ENCODE data around the gene FAM174C.
"Not testable (repeated sequence)": the region's sequence is repeated elsewhere in the genome, so short reads cannot be mapped to it uniquely, and the experiment has no call there.

FAM174C gene

DNA sequence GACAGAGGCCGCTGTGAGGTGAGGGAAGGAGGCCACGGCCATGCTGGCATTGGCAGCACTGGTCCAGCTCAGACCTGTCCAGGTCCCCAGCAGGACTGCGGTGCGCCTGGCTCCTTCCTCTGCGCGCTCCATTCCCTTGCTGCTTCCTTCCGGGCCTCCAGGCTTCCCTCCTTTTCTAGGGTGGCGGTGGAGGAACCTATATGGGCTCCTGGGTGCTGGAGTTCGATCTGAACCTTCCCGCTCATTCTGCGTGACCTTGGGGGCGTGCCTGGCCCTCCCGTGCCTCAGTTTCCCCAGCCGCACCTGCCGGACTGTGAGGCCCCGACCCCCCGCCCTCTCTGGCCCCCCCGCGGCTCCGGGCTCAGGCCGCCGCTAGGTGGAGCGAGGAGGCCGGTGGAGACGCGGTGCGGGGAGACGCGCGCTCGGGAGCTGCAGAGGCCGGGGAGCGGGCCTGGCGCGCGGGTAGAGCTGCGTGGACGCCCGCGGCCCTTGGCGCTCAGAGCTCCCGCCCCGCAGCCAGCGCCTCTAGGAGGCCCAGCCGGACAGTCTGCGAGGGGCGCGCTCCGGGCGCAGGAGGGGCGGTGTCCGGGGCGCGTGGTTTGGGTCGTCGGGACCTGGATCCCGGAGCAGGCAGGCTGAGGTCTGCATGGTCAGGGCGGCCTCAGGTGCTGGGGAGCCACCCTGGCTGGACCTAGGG lies 40.3 kb downstream of the FAM174C start:
- Histone ChIP-seq H3K4me1 (ENCODE audit: control insufficient read depth in 2 of 2, insufficient read depth in 2 of 2, low read length in 2 of 2) (peaks cover 10 to 11% of the 10 kb centered on the region in 2 donors), H3K27ac (ENCODE audit: low read depth in 2 of 2, low read length in 2 of 2) (no peak overlapping the region), H3K27me3 (ENCODE audit: control insufficient read depth in 2 of 2, insufficient read depth in 2 of 2, low read length in 2 of 2) (peaks cover 21 to 26% of the 10 kb centered on the region in 2 donors), H3K9ac (ENCODE audit: low read depth in 1 of 2, low read length in 2 of 2) (no peak overlapping the region), H3K9me3 (ENCODE audit: control insufficient read depth in 2 of 2, low read length in 2 of 2) (no peaks in the 10 kb centered on the region), H3K36me3 (ENCODE audit: control insufficient read depth in 2 of 2, insufficient read depth in 2 of 2, low read length in 2 of 2) (no peaks in the 10 kb centered on the region), H3K4me3 (ENCODE audit: low read length in 2 of 2) (peak overlapping the region in 1 of 2 donors; percentile 2)

DNA sequence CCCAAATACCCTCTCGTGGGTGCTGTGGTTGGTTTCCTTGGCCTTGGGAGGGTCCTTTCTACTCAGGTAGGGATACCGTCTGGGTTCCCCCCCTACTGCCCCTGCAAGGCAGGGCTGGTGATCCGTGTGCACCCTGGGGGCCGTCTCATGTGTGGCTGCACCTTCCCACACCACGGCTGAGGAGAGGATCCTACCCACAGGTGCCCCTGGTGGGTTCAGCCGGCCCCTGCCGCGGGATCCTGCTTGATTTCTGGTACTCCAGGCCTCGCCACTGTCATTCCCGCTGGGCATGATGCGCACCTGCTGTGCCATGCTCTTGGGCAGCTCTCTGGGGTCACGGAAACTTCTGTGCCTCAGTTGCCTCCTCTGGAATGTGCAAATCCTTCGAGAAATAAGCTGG lies 41.1 kb downstream of the FAM174C start:
- peaks cover 21 to 26% of the 10 kb centered on the region in 2 donors for H3K27me3 ChIP-seq (ENCODE audit: control insufficient read depth in 2 of 2, insufficient read depth in 2 of 2, low read length in 2 of 2)
- peaks cover 10 to 11% of the 10 kb centered on the region in 2 donors for H3K4me1 ChIP-seq (ENCODE audit: control insufficient read depth in 2 of 2, insufficient read depth in 2 of 2, low read length in 2 of 2)
- H3K9ac ChIP-seq (ENCODE audit: low read depth in 1 of 2, low read length in 2 of 2): no peak overlapping the region
- no peaks in the 10 kb centered on the region for H3K9me3 ChIP-seq (ENCODE audit: control insufficient read depth in 2 of 2, low read length in 2 of 2)
- H3K4me3 ChIP-seq (ENCODE audit: low read length in 2 of 2): no peak overlapping the region
- no peaks in the 10 kb centered on the region for H3K36me3 ChIP-seq (ENCODE audit: control insufficient read depth in 2 of 2, insufficient read depth in 2 of 2, low read length in 2 of 2)
- H3K27ac ChIP-seq (ENCODE audit: low read depth in 2 of 2, low read length in 2 of 2): no peak overlapping the region

DNA sequence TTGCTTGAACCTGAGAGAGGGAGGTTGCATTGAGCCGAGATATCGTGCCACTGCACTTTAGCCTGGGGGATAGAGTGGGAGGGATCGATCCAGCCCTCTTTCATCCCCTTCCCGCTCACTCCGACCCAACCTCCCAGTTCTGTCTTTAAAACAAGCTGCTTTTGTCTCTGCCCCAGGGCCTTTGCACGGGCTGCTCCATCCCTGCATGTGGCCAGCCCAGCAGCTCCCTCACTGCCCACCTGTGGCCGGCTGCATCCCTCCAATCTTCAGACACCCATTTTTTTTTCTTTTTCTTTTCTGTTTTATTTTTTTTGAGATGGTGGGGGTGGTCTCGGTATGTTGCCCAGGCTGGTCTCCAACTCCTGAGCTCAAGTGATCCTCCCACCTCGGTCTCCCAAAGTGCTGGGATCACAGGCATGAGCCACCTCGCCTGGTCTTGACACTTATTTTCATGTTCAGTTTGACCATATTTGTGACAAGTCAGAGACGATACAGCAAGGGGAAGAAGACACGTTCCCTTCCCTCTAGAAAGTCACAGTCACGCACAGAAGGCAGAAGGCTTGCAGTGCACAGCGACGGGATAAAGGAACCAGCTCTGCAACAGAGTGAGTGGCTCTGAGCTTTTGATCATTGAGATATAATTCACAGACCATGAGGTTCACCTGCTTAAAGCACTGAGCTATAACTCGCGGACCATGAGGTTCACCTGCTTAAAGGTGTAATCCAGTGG lies 42.1 kb downstream of the FAM174C start:
- Histone ChIP-seq H3K9ac (ENCODE audit: low read depth in 1 of 2, low read length in 2 of 2) (no peak overlapping the region), H3K36me3 (ENCODE audit: control insufficient read depth in 2 of 2, insufficient read depth in 2 of 2, low read length in 2 of 2) (no peaks in the 10 kb centered on the region), H3K27ac (ENCODE audit: low read depth in 2 of 2, low read length in 2 of 2) (no peak overlapping the region), H3K4me3 (ENCODE audit: low read length in 2 of 2) (no peak overlapping the region), H3K9me3 (ENCODE audit: control insufficient read depth in 2 of 2, low read length in 2 of 2) (no peaks in the 10 kb centered on the region), H3K27me3 (ENCODE audit: control insufficient read depth in 2 of 2, insufficient read depth in 2 of 2, low read length in 2 of 2) (peaks cover 21 to 26% of the 10 kb centered on the region in 2 donors), H3K4me1 (ENCODE audit: control insufficient read depth in 2 of 2, insufficient read depth in 2 of 2, low read length in 2 of 2) (peaks cover 10 to 11% of the 10 kb centered on the region in 2 donors)

DNA sequence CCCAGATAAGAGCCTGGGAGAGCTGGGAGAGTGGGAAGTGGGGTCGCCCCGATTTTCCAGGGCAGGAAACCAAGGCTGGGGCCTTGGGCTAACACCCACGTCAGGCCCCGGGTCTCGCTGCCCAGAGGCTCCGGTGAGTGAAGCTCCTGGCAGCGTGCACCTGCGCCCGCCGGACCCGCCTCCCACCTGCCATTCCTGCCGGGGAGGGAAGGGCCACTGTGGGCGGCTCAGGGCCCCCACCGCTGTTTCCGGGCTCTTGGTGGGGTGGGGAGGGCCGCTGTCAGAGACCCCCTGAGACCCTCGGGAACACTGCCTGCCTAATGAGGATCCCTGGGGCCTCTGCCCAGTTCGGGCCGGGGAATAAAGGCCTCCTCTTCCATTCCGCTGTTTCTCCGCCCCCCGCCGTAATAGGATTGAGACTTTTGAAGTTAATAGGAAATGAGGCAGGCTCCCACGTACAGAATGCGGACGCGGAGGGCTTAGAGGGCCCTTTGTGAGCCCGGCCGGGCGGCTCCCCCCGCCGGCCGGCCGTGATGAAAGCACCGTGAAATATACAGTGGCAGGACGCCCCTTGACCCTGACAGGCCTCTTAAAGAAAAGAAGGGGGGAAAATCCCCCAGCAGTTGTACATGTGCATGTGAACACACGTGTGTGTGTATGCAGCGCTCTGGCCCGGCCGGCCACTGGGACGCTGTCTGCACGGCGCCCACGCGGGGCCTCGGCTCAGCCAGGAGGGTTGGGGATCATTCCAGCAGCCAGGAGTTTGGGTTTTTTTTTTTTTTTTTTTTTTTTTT lies 43.5 kb downstream of the FAM174C start:
- Histone ChIP-seq H3K27me3 (ENCODE audit: control insufficient read depth in 2 of 2, insufficient read depth in 2 of 2, low read length in 2 of 2) (peaks cover 21 to 28% of the 10 kb centered on the region in 2 donors), H3K9ac (ENCODE audit: low read depth in 1 of 2, low read length in 2 of 2) (no peak overlapping the region), H3K4me1 (ENCODE audit: control insufficient read depth in 2 of 2, insufficient read depth in 2 of 2, low read length in 2 of 2) (peaks cover 4 to 6% of the 10 kb centered on the region in 2 donors), H3K9me3 (ENCODE audit: control insufficient read depth in 2 of 2, low read length in 2 of 2) (no peaks in the 10 kb centered on the region), H3K36me3 (ENCODE audit: control insufficient read depth in 2 of 2, insufficient read depth in 2 of 2, low read length in 2 of 2) (no peaks in the 10 kb centered on the region), H3K27ac (ENCODE audit: low read depth in 2 of 2, low read length in 2 of 2) (no peak overlapping the region), H3K4me3 (ENCODE audit: low read length in 2 of 2) (no peak overlapping the region)

DNA sequence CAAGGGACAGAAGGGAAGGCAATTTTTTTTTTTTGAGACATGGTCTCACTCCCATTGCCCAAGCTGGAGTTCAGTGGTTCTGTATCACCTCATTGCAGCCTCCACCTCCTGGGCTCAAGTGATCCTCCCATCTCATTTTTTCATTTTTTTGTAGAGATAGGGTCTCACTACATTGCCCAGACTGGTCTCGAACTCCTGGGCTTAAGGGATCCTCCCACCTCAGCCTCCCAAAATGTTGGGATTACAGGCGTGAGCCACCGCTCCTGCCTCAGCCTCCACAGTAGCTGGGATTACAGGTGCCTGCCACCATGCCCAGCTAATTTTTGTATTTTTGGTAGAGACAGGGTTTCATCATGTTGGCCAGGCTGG lies 44.9 kb downstream of the FAM174C start:
- H3K9ac ChIP-seq (ENCODE audit: low read depth in 1 of 2, low read length in 2 of 2); H3K4me1 ChIP-seq (ENCODE audit: control insufficient read depth in 2 of 2, insufficient read depth in 2 of 2, low read length in 2 of 2); H3K27ac ChIP-seq (ENCODE audit: low read depth in 2 of 2, low read length in 2 of 2); H3K36me3 ChIP-seq (ENCODE audit: control insufficient read depth in 2 of 2, insufficient read depth in 2 of 2, low read length in 2 of 2); H3K9me3 ChIP-seq (ENCODE audit: control insufficient read depth in 2 of 2, low read length in 2 of 2); H3K4me3 ChIP-seq (ENCODE audit: low read length in 2 of 2): not testable (repeated sequence)
- peaks cover 31 to 37% of the 10 kb centered on the region in 2 donors for H3K27me3 ChIP-seq (ENCODE audit: control insufficient read depth in 2 of 2, insufficient read depth in 2 of 2, low read length in 2 of 2)

DNA sequence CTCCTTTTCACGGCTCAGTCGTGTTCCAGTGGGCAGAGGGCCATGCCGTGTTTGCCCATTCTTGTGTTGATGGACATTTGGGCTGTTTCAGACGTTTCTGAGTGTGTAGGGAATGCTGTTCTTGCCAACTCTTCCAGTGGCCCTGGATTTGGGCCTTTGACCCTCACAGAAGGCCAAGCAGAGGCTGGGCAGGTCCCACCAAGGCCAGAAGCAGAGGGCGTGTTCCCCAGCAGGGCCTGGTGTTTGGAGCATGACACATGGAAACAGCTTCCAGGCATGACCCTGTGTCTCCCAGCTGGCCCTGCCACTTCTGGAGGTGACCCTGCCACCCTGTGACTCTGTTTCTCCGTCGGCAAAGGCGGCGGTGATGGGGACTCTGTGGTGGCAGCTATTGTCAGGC lies 46.2 kb downstream of the FAM174C start:
- H3K4me3 ChIP-seq (ENCODE audit: low read length in 2 of 2): no peak overlapping the region
- H3K9ac ChIP-seq (ENCODE audit: low read depth in 1 of 2, low read length in 2 of 2): no peak overlapping the region
- peaks cover 5 to 6% of the 10 kb centered on the region in 2 donors for H3K4me1 ChIP-seq (ENCODE audit: control insufficient read depth in 2 of 2, insufficient read depth in 2 of 2, low read length in 2 of 2)
- H3K9me3 ChIP-seq (ENCODE audit: control insufficient read depth in 2 of 2, low read length in 2 of 2): no peaks in the 10 kb centered on the region
- no peak overlapping the region for H3K27ac ChIP-seq (ENCODE audit: low read depth in 2 of 2, low read length in 2 of 2)
- no peaks in the 10 kb centered on the region for H3K36me3 ChIP-seq (ENCODE audit: control insufficient read depth in 2 of 2, insufficient read depth in 2 of 2, low read length in 2 of 2)
- H3K27me3 ChIP-seq (ENCODE audit: control insufficient read depth in 2 of 2, insufficient read depth in 2 of 2, low read length in 2 of 2): peaks cover 32 to 33% of the 10 kb centered on the region in 2 donors

DNA sequence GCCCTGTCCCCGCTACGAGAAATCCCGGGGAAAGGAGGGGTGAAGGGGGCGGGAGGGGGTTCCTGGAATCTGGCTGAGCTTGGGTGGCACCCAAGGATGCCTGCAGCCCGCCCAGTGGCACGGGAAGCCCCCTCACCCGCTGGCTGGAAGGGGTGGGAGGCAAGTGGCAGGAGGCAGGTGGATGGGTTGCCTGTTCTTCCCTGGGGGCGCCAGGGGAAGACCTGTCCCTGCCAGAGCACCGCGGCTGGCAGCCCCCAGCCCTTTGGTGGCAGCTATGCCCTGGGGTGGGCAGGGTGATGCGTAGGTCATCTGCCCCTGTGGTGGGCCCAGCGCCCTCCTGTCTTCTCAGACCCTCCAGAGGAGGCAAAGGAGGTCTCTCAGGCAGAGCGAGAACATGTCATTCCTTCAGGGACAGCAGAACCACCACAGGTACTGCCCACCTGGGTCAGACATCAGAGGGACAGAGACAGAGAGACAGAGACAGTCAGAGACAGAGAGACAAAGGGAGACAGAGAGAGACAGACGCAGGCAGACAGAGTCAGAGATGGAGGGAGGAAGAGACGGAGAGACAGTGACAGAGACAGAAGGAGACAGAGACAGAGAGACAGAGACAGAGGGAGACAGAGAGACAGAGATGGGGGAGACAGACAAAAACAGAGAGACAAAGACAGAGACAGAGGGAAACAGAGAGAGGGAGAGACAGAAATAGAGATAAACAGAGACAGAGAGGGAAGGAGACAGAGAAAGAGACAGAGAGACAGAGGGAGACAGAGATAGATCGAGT lies 47.1 kb downstream of the FAM174C start:
- peaks cover 25 to 27% of the 10 kb centered on the region in 2 donors for H3K27me3 ChIP-seq (ENCODE audit: control insufficient read depth in 2 of 2, insufficient read depth in 2 of 2, low read length in 2 of 2)
- H3K27ac ChIP-seq (ENCODE audit: low read depth in 2 of 2, low read length in 2 of 2): no peak overlapping the region

DNA sequence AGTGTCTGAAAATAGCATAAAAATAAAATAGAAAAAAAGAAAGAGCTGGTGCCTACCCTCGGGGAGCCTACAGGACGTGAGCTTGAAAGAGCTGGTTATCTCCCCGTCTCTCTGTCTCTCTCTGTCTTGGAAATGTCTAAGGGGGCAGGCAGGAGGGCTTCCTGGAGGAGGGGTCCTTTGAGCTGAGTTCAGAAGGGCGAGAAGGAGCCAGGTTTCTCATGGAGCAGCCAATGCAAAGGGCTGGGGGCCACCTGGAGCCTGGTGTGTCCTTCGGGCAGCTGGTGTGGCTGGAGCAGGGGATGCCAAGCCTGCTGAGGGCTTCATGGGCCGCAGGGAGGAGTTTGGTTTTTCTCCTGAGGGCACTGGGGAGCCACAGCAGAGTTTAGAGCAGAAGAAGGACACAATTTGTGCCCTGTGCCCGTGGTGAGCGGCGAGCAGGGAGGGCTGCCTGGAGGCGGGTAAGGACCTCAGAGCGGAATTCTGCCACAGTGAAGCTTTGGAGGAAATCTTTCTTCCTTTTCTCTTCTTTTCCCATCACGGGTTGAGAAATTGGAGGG lies 49.0 kb downstream of the FAM174C start:
- Histone ChIP-seq H3K36me3 (ENCODE audit: control insufficient read depth in 2 of 2, insufficient read depth in 2 of 2, low read length in 2 of 2) (no peaks in the 10 kb centered on the region), H3K27me3 (ENCODE audit: control insufficient read depth in 2 of 2, insufficient read depth in 2 of 2, low read length in 2 of 2) (peaks cover 20 to 21% of the 10 kb centered on the region in 2 donors)

More for the DNA sequence above, 47.1 kb downstream of the FAM174C start:
- no peak overlapping the region for H3K9ac ChIP-seq (ENCODE audit: low read depth in 1 of 2, low read length in 2 of 2)
- H3K9me3 ChIP-seq (ENCODE audit: control insufficient read depth in 2 of 2, low read length in 2 of 2): no peaks in the 10 kb centered on the region
- no peak overlapping the region for H3K4me3 ChIP-seq (ENCODE audit: low read length in 2 of 2)
- no peaks in the 10 kb centered on the region for H3K36me3 ChIP-seq (ENCODE audit: control insufficient read depth in 2 of 2, insufficient read depth in 2 of 2, low read length in 2 of 2)
- H3K4me1 ChIP-seq (ENCODE audit: control insufficient read depth in 2 of 2, insufficient read depth in 2 of 2, low read length in 2 of 2): peaks cover 5 to 6% of the 10 kb centered on the region in 2 donors

DNA sequence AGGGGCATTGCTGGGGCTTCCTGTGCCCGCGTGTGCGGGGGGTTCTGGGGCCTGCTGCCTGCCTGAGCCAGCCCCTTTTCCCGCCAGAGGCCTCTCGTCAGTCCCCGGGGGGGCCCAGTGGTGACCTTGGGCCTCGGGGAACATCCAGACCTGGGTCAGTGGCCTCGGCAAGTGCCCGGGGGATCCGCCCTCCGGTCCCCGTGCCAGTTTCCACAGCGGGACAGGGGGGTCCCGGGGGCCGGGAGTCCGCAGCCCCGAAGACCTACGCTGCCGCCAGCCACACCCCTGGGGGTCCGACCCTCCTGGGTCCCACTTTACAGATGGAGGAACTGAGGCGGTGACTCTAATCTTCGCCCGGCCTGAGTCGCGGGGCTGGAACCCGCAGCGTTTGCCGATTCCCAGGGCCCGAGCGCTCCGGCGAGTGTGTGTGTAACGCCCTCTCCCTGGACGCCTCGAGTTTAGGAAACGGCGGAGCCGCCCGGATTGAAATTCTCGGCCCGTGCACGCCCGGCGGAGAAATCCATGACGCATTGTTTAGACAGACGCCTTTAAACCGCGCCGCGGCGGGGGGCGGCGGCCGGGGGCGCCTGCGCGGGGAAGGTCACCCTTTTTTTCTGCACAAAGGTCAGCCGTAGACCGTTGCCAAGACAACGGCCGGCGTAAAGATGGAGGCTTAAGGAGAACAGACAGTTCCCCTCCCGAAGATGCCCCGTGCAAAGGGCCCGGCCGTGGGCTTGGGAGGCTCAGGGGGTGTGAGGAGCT lies 49.7 kb downstream of the FAM174C start:
- Histone ChIP-seq H3K36me3 (ENCODE audit: control insufficient read depth in 2 of 2, insufficient read depth in 2 of 2, low read length in 2 of 2) (no peaks in the 10 kb centered on the region), H3K9ac (ENCODE audit: low read depth in 1 of 2, low read length in 2 of 2) (peak overlapping the region in 1 of 2 donors; percentile 33), H3K9me3 (ENCODE audit: control insufficient read depth in 2 of 2, low read length in 2 of 2) (no peaks in the 10 kb centered on the region), H3K27ac (ENCODE audit: low read depth in 2 of 2, low read length in 2 of 2) (no peak overlapping the region), H3K4me1 (ENCODE audit: control insufficient read depth in 2 of 2, insufficient read depth in 2 of 2, low read length in 2 of 2) (peaks cover 4 to 5% of the 10 kb centered on the region in 2 donors), H3K4me3 (ENCODE audit: low read length in 2 of 2) (peak overlapping the region in 1 of 2 donors; percentile 42), H3K27me3 (ENCODE audit: control insufficient read depth in 2 of 2, insufficient read depth in 2 of 2, low read length in 2 of 2) (peaks cover 20% of the 10 kb centered on the region in 2 donors)

More for the DNA sequence above, 49.0 kb downstream of the FAM174C start:
- H3K4me3 ChIP-seq (ENCODE audit: low read length in 2 of 2): no peak overlapping the region
- no peak overlapping the region for H3K27ac ChIP-seq (ENCODE audit: low read depth in 2 of 2, low read length in 2 of 2)
- no peaks in the 10 kb centered on the region for H3K9me3 ChIP-seq (ENCODE audit: control insufficient read depth in 2 of 2, low read length in 2 of 2)
- peaks cover 4 to 5% of the 10 kb centered on the region in 2 donors for H3K4me1 ChIP-seq (ENCODE audit: control insufficient read depth in 2 of 2, insufficient read depth in 2 of 2, low read length in 2 of 2)
- no peak overlapping the region for H3K9ac ChIP-seq (ENCODE audit: low read depth in 1 of 2, low read length in 2 of 2)
